Inflammatory macrophage treated with lipopolysaccharide for 4 hours (primary cell): ENCODE results near the gene PKN1.

ENCODE experiments used
- DNase-seq: peaks from one replicate; pipeline ENCODE4 v3.0.0-alpha.2; 2020

Gene PKN1

DNA sequence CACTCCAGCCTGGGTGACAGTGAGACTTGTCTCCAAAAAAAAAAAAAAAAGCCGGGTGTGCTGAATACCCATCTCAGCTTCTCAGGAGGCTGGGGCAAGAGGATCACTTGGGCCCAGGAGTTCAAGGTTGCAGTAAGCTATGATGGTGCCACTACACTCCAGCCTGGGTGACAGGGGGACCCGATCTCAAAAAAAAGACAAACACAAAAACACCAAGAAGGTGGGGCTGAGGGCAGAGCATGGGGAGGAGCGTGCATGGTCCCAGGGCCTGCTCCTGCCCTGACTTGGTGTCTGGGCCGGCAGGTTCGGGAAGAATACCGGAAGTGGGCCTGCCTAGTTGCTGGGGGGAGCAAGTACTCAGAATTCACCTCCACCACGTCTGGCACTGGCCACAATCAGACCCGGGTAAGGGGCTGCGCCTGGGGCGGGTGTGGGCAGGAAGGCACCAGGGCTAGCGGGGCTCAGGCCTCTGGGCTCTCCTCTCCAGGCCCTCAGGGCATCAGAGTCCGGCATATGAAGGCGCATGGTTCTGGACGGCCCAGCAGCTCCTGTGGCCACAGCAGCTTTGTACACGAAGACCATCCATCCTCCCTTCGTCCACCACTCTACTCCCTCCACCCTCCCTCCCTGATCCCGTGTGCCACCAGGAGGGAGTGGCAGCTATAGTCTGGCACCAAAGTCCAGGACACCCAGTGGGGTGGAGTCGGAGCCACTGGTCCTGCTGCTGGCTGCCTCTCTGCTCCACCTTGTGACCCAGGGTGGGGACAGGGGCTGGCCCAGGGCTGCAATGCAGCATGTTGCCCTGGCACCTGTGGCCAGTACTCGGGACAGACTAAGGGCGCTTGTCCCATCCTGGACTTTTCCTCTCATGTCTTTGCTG lies 25.3 kb upstream of the PKN1 start:
- no peak for DNase-seq

- DNase-seq: no peak
Measured at GRCh38 chr19:14408491-14409145, 24.5 kb upstream of the PKN1 start.

DNA sequence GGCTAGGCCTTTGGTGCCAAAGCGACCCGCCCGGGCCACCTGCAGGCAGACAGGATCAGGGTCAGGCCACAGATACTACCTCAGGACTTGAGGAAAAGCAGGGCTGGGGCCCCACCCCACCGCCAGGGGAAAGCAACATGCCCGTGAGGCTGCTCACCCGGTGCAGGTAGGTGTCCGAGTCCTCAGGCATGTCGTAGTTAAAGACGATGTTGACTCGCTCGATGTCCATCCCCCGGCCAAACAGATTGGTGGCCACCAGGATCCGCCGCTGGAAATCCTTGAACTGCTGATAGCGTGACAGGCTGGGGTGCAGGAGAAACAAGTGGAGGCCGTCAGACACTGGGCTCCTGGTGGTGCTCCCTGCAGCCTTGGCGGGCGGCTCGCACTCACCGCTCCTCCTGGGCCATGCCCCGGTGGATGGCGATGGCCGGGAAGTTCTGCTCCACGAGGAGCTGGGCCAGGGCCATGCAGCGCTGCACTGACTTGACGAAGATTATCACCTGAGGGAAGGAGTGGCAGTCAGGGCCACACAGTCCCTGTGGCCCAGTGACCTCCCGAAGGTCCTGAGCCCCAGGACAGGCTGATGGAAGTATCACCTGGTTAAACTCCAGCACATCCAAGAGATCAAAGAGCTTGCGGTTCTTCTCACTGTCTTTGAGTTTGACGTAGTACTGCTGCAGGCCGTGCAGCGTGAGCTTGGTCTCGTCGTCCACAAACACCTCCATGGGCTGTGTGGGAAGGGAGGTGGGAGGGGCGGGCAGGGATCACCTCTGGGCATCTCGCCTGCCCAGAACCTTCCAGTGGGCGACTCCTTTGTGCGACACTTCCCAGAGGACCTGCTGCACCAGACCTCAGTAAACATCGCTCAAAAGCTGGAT lies 23.7 kb upstream of the PKN1 start:
- no peak for DNase-seq

- DNase-seq: no peak
Measured at GRCh38 chr19:14410091-14411051, 22.7 kb upstream of the PKN1 start.

GRCh38 chr19:14411161-14411937 lies 21.8 kb upstream of the PKN1 start:
- DNase-seq: no peak

GRCh38 chr19:14411938-14412245 lies 21.2 kb upstream of the PKN1 start:
- DNase-seq: no peak

- no peak for DNase-seq
Measured at GRCh38 chr19:14412324-14412995, 20.6 kb upstream of the PKN1 start.

GRCh38 chr19:14412996-14413692 lies 20.0 kb upstream of the PKN1 start:
- no peak for DNase-seq

DNA sequence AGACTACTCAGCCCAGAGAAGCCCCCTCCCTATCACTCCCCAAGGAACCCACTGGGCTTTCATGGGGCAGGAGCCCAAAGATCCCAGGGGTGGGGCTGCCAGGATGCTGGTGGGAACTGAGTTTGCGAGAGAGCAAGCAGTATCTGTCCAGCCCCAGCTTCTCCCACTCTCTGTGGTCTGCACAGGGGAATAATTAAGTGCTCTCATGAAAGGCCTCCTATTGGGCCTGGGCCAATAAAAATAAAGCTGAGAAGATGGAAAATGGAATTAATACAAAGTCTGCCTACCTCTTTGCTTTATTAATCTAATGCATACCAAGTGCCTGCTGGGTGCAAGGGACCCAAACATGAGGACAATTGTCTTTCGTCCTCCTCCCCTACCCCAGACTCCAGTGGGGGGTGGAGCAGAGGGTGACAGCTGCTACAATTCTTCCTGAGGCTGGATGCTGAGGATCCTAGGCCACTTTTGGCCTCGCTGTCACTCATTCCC lies 19.4 kb upstream of the PKN1 start:
- DNase-seq: no peak

DNA sequence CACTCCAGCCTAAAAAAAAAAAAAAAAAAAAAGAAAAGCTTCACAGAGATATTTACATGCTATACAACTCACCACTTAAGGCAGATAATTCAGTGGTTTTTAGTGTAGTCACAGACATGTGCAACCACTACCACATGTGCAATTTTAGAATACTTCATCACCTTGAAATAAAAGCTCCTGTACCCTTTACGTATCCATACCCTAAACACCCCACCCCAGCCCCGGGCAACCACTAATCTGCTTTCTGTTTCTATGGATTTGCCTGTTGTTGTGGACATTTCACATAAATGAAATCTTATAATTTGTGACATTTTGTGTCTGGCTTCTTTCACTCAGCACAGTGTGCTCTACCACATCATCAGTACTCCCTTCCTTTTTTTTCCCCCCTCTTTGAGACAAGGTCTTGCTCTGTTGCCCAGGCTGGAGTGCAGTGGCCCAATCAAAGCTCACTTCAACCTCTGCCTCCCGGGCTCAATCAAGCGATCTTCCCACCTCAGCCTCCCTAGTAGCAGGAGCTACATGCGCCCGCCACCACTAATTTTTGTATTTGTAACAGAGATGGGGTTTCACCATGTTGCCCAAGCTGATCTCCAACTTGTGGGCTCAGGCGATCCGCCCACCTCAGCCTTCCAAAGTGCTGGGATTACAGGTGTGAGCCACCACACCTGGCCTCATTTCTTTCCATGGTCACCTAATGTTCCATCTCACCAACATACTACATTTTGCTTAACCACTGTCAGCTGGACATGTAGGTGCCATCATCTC lies 18.0 kb upstream of the PKN1 start:
- peak; percentile 54 for DNase-seq

GRCh38 chr19:14416817-14417231 lies 16.3 kb upstream of the PKN1 start:
- DNase-seq: peak; percentile 47

GRCh38 chr19:14418856-14419105 lies 14.3 kb upstream of the PKN1 start:
- peak; percentile 75 for DNase-seq

- DNase-seq: peak; percentile 100
Measured at GRCh38 chr19:14419106-14419813, 13.8 kb upstream of the PKN1 start, which contains the start of gene DDX39A. Gene DDX39A (minus strand): TSS chr19:14419341. CDS start chr19:14413220, 6,121 bp downstream.

GRCh38 chr19:14425696-14426138 lies 7.4 kb upstream of the PKN1 start:
- DNase-seq: no peak

DNA sequence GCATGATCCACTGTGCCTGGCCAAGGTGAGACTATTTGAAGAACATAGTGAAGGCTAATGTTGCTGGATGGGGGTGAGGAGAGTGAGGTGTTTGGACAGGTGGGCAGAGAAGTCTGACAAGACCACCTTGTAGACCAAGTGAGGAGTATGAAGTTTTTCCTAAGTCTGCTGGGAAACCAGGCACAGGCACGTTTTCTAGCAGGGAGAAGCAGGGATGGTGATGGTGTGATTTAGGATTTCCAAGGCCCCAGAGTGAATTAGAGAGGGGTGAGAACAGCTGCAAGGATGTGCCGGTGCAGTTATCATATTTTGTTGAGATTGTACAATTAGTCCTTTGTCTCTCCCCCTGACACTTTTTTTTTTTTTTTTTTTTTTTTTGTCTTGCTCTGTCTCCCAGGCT lies 5.6 kb upstream of the PKN1 start:
- no peak for DNase-seq

- DNase-seq: no peak
Measured at GRCh38 chr19:14428882-14429416, 4.2 kb upstream of the PKN1 start.

DNA sequence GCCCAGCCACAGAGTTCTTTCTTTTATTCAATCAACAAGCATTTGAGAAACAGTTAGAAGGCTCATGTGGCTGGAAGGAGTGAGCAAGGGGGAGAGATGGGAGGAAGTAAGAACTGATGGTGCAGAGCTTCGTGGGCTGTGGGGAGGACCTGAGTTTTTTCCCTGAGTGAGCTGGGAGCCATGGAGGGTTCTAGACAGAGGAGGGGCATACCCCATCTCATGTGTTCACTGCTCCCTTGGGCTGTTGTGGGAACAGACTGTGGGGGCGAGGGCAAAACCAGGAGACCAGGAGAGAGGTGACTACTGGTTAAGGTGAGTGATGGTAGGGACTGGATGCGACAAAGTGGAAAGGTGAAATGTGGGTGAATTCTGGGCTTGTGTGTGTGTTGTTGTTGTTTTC lies 2.4 kb upstream of the PKN1 start:
- DNase-seq: no peak
